IMR-90 (cell line): Measurements from ENCODE around the gene NMUR2. TPM values are rescaled to one million over a fixed set of nuclear protein-coding genes. Genes with fewer than 3 reads are reported as not detected.

Experiments used
- ATAC-seq: fragments of 200-7000 bp; cut with Tn5 transposase; 2 replicates; pipeline ENCODE4 v1.9.1; 2020; ENCODE audit warnings: low read depth, mild to moderate bottlenecking, moderate library complexity
- BruUV-seq: library from RNA; stranded (reverse); fragments of 400-500 nt; replicated peaks from 2 replicates; lab custom pipeline; 2021; lab: Mats Ljungman, UMichigan
- CTCF ChIA-PET: fragments of 300-600 bp; formaldehyde crosslinking; extraction: SDS; loops from one replicate; lab custom pipeline; 2021; ENCODE audit warnings: antibody characterized with exemption; lab: Yijun Ruan, JAX
- POLR2A ChIA-PET: fragments of 300-600 bp; sonication (Branson Sonifier 250); formaldehyde crosslinking; loops from one replicate; lab custom pipeline; 2022; ENCODE audit warnings: antibody characterized with exemption; ENCODE audit not compliant: unreplicated experiment; lab: Charles Lee
- DNase-seq: peaks from one replicate; pipeline ENCODE4 v3.0.0; 2013
- H2AFZ ChIP-seq: replicated peaks from 2 replicates; pipeline ENCODE3; 2013; ENCODE audit warnings: low read length, mild to moderate bottlenecking; ENCODE audit not compliant: poor library complexity
- H2AK5ac ChIP-seq: 2 replicates; pipeline ENCODE4 v1.6.1; 2013; ENCODE audit warnings: low read depth, low read length, inconsistent platforms
- H2AK9ac ChIP-seq: replicated peaks from 2 replicates; pipeline ENCODE3; 2013; ENCODE audit warnings: mild to moderate bottlenecking, low read depth, low read length, moderate library complexity; ENCODE audit not compliant: poor library complexity
- H2BK120ac ChIP-seq: 2 replicates; pipeline ENCODE4 v1.6.1; 2013; ENCODE audit warnings: low read depth, low read length, inconsistent platforms
- H2BK15ac ChIP-seq: 3 replicates; pipeline ENCODE4 v1.6.1; 2013; ENCODE audit warnings: low read depth, low read length, inconsistent platforms
- H2BK20ac ChIP-seq: 2 replicates; pipeline ENCODE4 v1.6.1; 2013; ENCODE audit warnings: low read depth, mild to moderate bottlenecking, inconsistent platforms, low read length, moderate library complexity
- H2BK5ac ChIP-seq: 2 replicates; pipeline ENCODE4 v1.6.1; 2013; ENCODE audit warnings: mild to moderate bottlenecking, low read depth, low read length, inconsistent platforms; ENCODE audit not compliant: poor library complexity, severe bottlenecking
- H3K14ac ChIP-seq: replicated peaks from 2 replicates; pipeline ENCODE4 v1.6.1; 2013; ENCODE audit warnings: low read depth, low read length, inconsistent platforms
- H3K18ac ChIP-seq: 2 replicates; pipeline ENCODE4 v1.6.1; 2013; ENCODE audit warnings: low read depth, low read length, control low read depth
- H3K23ac ChIP-seq: 2 replicates; pipeline ENCODE4 v1.6.1; 2013; ENCODE audit warnings: low read depth, low read length, inconsistent platforms
- H3K27ac ChIP-seq: 2 replicates; pipeline ENCODE4 v1.5.1; 2013; ENCODE audit warnings: mild to moderate bottlenecking, control low read depth, low read length; ENCODE audit not compliant: insufficient read depth
- H3K27me3 ChIP-seq: 2 replicates; pipeline ENCODE4 v1.6.1; 2013; ENCODE audit warnings: low read length; ENCODE audit not compliant: control insufficient read depth, insufficient read depth
- H3K36me3 ChIP-seq: 2 replicates; pipeline ENCODE4 v1.6.1; 2013; ENCODE audit warnings: low read length, mixed read lengths; ENCODE audit not compliant: control insufficient read depth, insufficient read depth
- H3K4ac ChIP-seq: 2 replicates; pipeline ENCODE4 v1.6.1; 2013; ENCODE audit warnings: low read depth, low read length, inconsistent platforms
- H3K4me1 ChIP-seq: 2 replicates; pipeline ENCODE4 v1.6.1; 2013; ENCODE audit warnings: low read length, mixed read lengths; ENCODE audit not compliant: control insufficient read depth, insufficient read depth
- H3K4me2 ChIP-seq: 2 replicates; pipeline ENCODE4 v1.6.1; 2013; ENCODE audit warnings: low read depth, mild to moderate bottlenecking, control low read depth, low read length, moderate library complexity
- H3K4me3 ChIP-seq: 2 replicates; pipeline ENCODE4 v1.5.1; 2013; ENCODE audit warnings: low read depth, mild to moderate bottlenecking, control low read depth, low read length, moderate library complexity; ENCODE audit not compliant: insufficient read depth
- H3K56ac ChIP-seq: 2 replicates; pipeline ENCODE4 v1.6.1; 2013; ENCODE audit warnings: low read length, inconsistent platforms; ENCODE audit not compliant: insufficient read depth; ENCODE audit errors: extremely low read depth
- H3K79me1 ChIP-seq, 2 experiments: 2 replicates each; pipeline ENCODE4 v1.6.1; 2013; ENCODE audit warnings: low read length in 2 of 2, inconsistent platforms in 1 of 2, low read depth in 1 of 2
- H3K9ac ChIP-seq: 2 replicates; pipeline ENCODE4 v1.6.1; 2013; ENCODE audit warnings: low read depth, low read length, control low read depth
- H3K9me1 ChIP-seq: 2 replicates; pipeline ENCODE4 v1.6.1; 2013; ENCODE audit warnings: low read length, inconsistent platforms; ENCODE audit not compliant: insufficient read depth
- H3K9me3 ChIP-seq: 2 replicates; pipeline ENCODE4 v1.6.1; 2013; ENCODE audit warnings: low read length; ENCODE audit not compliant: control insufficient read depth, insufficient read depth
- H4K20me1 ChIP-seq: 2 replicates; pipeline ENCODE4 v1.6.1; 2013; ENCODE audit warnings: low read length, inconsistent platforms; ENCODE audit not compliant: insufficient read depth
- H4K5ac ChIP-seq: 2 replicates; pipeline ENCODE4 v1.6.1; 2013; ENCODE audit warnings: mild to moderate bottlenecking, low read depth, low read length, control low read depth
- H4K8ac ChIP-seq, 2 experiments: 2 replicates each; pipeline ENCODE4 v1.6.1; 2013; ENCODE audit warnings: low read depth in 2 of 2, low read length in 2 of 2, control low read depth in 1 of 2, inconsistent platforms in 1 of 2
- H4K91ac ChIP-seq: 2 replicates; pipeline ENCODE4 v1.6.1; 2013; ENCODE audit warnings: low read depth, low read length, inconsistent platforms; ENCODE audit not compliant: insufficient read depth
- ELK1 ChIP-seq: fragments of 150-350 bp; IDR thresholded peaks from 2 replicates; pipeline ENCODE4 v1.6.1; 2016; ENCODE audit warnings: low read depth, mild to moderate bottlenecking, low read length, moderate library complexity, borderline replicate concordance
- RAD21 ChIP-seq: IDR thresholded peaks from 2 replicates; pipeline ENCODE4 v1.6.1; 2012; ENCODE audit warnings: low read length, improper control_type of control experiment
- RFX5 ChIP-seq: IDR thresholded peaks from 2 replicates; pipeline ENCODE4 v1.8.0; 2012; ENCODE audit warnings: low read depth, mild to moderate bottlenecking, low read length, moderate library complexity
- USF2 ChIP-seq: fragments of 150-350 bp; IDR thresholded peaks from 2 replicates; pipeline ENCODE4 v1.6.1; 2017; ENCODE audit warnings: mild to moderate bottlenecking, antibody characterized with exemption, low read length, low read depth
- WGBS, 2 experiments: methylation state at CpG; one replicate each; pipeline versions ENCODE4 v1.1.5 to v1.1.7; 2013; ENCODE audit warnings: missing lambda C conversion rate in 2 of 2; ENCODE audit not compliant: insufficient read length in 1 of 2; ENCODE audit errors: extremely low coverage in 2 of 2; 5-methylcytosine and 5-hydroxymethylcytosine counted together
- dilution Hi-C: fragments of 300-500 bp; cut with HindIII; formaldehyde crosslinking; loops from one replicate; pipeline ENCODE4 v1.14.3; 2018; ENCODE audit warnings: low sequenced_read_pairs; ENCODE audit not compliant: unreplicated experiment
- in situ Hi-C: fragments of 300-500 bp; cut with MboI; formaldehyde crosslinking; loops from 3 replicates; pipeline ENCODE4 v1.14.3; 2019; ENCODE audit warnings: low sequenced_read_pairs, inconsistent platforms, mixed read lengths
- intact Hi-C: fragments of 100-400 bp; cut with micrococcal nuclease; formaldehyde crosslinking; loops from 2 replicates; pipeline ENCODE4 v1.10.0; 2022
- polyA plus RNA-seq, 3 experiments: library from polyadenylated mRNA; depleted of rRNA; stranded (reverse); fragments of >200 nt; gene quantifications; 2 replicates each; pipeline ENCODE4 v1.2.3, GENCODE V29; 2012; ENCODE audit warnings: low replicate concordance in 1 of 3
- total RNA-seq: library from RNA; depleted of rRNA; stranded (reverse); fragments of >200 nt; gene quantifications from 2 replicates; pipeline ENCODE4 v1.2.3, GENCODE V29; 2012

The NMUR2 gene
- total and polyA plus RNA-seq, 2 of the 4 experiments (the other 2 are of a cell fraction): not detected

GRCh38 chr5:152400846-152401245 is 4.2 kb downstream of the NMUR2 start:
- no peak for DNase-seq
- intact Hi-C loops: no loop called here
- in situ Hi-C loops: no loop called here
- no CpG with 5 or more reads among the region's 2 CpGs for WGBS, 2 experiments
- no peaks in the 10 kb centered on the region for H3K9me1 ChIP-seq
- no TSS peak for BruUV-seq
- ChIA-PET POLR2A (no interaction called here), CTCF (no interaction called here)
- no peak overlapping the region for H2BK15ac ChIP-seq
- no peak overlapping the region for H4K5ac ChIP-seq
- TF ChIP-seq ELK1 (no peak), USF2 (no peak), RAD21 (no peak), RFX5 (no peak)
- H4K20me1 ChIP-seq: no peaks in the 10 kb centered on the region
- H3K56ac ChIP-seq: no peak overlapping the region
- H4K91ac ChIP-seq: no peak overlapping the region
- dilution Hi-C loops: no loop called here
- H2AK5ac ChIP-seq: no peak overlapping the region
- H2AK9ac ChIP-seq: no peak overlapping the region
- no peak overlapping the region for H2BK120ac ChIP-seq
- no peaks in the 10 kb centered on the region for H3K79me1 ChIP-seq
- peaks cover 9% of the 10 kb centered on the region for H3K9me3 ChIP-seq
- H3K27me3 ChIP-seq: no peaks in the 10 kb centered on the region
- no peak overlapping the region for H3K27ac ChIP-seq
- no peak overlapping the region for H3K23ac ChIP-seq
- no peak overlapping the region for H3K4ac ChIP-seq
- no peak overlapping the region for H3K4me2 ChIP-seq
- ATAC-seq: no peak
- H3K36me3 ChIP-seq: no peaks in the 10 kb centered on the region
- H3K4me3 ChIP-seq: no peak overlapping the region
- H2AFZ ChIP-seq: no peak overlapping the region
- H2BK20ac ChIP-seq: no peak overlapping the region
- H4K8ac ChIP-seq: no peak overlapping the region
- no peak overlapping the region for H3K9ac ChIP-seq
- no peaks in the 10 kb centered on the region for H3K4me1 ChIP-seq
- H3K18ac ChIP-seq: no peak overlapping the region
- H3K14ac ChIP-seq: no peak overlapping the region
- no peak overlapping the region for H2BK5ac ChIP-seq
